ENCODE measurements around the gene PRPF6.

PRPF6 gene

DNA sequence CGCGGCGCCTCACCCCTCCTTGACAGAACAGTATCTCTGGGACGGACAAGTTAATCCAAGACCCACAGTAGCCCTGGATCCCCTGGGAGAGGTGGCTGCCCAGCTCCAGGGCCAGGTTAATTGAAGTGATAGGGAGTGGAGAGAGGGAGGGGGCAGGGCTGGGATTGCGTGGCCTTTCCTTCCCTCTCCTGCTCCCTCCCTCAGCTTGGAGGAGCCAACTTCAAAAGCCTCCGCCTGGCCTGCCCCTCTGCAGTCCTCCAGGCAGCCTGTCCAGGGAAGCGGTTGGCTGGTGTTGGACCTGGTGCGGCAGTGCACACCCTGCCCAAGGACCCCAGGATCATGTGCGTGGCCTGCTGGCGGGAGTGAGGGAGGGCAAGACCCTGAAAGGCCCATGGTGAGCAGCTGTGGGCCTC is 55.0 kb downstream of the PRPF6 start, which contains the start of gene C20orf204:
Gene C20orf204 (plus strand): TSS at position 250 of the 413 bp plus-strand sequence. CDS start 142 bp downstream, at position 392.
- no peak for DNase-seq (ENCODE audit: low read depth)

DNA sequence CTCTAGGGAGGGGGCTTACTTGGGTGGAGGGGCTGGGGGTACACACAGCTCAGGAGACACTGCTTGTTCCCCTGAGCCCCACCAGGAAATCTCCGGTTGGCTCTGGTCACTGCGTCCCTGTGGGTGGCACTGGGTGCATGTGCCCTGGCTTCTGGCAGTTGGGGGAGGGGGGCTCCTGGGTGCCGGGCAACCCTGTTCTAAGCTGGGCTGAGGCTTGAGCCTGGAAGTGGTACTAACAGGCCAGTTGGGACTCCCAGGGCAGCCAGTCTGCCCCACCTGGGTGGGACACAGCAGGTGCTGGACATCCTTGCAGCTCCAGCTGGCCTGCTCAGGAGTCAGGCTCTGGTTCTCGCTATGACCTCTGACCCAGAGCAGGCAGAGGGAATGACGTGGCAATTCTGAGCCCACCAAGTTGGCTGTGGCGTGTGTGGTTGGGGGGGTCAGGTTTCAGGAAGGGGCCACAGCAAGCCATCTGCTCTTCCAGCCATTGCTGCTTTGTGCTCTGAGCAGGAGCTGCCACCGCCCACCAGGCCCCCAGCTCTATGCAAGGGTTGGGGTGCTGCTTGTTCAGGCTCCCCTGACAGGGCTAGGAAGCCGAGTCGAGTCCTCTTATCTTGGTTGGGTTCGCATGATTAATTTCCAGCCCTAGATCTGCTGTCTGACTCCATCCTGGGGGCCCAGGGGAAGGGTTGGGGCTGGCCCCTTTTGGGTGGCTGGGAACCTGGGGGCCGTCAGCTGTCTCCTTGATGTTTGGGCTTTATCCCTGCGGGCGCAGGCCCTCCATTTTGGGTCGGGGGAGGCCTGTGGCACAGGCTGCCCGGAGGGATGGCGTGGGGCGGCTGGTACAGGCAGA is 55.6 kb downstream of the PRPF6 start:
- no peak for DNase-seq (ENCODE audit: low read depth)

DNA sequence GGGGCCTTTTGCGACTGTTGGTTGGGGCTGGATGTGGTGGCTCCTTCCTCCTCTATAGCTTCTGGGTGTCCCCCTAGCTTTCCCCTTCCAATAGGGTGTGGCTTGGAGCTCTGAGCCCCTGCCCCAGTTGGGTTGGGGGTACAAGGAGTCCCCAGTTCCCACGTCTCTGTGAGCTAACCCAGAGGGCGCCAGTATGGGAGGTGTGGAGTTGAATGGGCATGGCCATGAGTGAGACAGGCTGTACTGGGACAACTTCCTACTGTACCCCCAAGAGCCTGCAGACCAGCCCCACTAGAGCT is 56.2 kb downstream of the PRPF6 start:
- DNase-seq (ENCODE audit: low read depth): no peak

DNA sequence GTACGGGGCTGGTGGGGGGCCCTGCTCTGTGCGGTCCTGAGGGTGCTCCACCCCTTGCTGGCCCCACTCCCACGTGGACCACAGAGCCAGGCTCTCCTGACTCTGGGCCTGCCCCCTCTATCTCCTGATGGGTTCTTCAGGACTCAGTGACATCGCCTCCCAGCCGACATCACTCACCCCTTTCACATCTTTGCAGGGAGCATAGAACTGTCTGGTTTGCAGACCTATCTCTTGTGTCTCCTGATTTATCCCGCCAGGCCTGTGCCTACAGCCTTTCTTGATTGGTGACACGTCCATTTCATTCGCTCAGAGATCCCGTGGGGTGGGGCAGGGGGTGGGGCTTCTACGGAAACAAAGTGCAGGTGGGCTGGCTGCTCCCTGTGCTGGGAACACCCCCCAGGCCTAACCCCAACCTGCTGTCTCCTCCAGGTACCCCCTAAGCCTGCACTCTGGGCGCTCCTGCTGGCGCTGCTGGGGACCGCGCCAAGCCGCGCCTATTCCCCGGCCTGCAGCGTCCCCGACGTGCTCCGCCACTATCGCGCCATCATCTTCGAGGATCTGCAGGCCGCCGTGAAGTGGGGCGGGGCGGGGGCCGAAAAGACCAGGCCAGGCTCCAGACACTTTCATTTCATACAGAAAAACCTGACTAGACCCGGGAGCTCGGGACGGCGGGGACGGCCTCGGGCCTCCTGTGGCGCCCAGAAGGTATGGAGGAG is 56.7 kb downstream of the PRPF6 start:
- DNase-seq (ENCODE audit: low read depth): peak; percentile 29

DNA sequence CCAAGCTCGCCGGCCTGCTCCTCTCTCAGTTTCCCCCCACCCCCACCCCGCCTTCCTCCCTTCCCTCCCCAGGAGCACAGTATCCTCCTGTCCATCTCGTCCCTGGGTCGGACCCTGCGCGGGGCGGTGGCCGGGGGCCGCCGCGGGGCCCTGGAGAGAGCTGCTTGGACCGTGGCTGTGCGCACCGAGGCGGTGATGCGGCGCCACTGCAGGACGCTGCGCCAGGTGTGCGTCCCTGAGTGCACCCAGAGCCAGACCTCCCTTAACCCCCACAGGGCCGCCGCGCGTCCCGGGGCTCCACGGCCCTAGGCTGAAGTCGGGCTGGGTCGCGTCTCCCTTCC is 57.3 kb downstream of the PRPF6 start:
- DNase-seq (ENCODE audit: low read depth): no peak

DNA sequence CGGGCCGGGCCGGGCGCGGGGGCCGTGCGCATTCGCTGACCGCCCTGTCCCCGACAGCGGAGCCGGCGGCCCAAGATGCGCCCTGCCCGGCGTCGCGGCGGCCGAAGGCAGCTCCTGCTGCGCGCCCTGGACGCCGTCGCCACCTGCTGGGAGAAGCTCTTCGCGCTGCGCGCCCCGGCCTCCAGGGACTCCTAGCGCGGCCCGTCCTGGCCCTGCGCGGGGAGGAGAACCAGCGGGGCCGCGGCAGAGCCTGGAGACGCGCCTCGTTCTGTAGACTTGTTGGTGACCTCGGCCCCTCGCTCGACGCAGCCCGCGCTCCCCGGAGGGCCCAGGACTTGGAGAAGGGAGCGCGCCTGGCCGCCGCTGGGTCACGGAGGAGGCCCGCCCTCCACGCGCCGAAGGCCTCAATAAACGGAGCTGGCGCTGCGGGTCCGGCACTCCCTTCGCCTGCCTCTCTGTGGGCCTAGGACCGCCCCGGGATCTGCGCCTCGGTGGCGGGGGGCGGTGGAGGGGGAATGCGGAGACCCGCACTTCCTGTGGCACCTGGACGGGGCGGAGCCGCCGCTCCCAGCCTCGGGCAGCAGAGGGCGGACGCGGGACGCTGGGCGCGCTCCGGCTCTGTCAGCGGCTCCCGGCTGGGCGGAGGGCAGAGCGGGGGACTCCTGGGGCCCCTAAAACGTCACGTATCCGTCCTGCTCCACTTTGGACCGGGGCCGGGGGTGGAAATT is 57.8 kb downstream of the PRPF6 start:
- peak; percentile 85 for DNase-seq (ENCODE audit: low read depth)

DNA sequence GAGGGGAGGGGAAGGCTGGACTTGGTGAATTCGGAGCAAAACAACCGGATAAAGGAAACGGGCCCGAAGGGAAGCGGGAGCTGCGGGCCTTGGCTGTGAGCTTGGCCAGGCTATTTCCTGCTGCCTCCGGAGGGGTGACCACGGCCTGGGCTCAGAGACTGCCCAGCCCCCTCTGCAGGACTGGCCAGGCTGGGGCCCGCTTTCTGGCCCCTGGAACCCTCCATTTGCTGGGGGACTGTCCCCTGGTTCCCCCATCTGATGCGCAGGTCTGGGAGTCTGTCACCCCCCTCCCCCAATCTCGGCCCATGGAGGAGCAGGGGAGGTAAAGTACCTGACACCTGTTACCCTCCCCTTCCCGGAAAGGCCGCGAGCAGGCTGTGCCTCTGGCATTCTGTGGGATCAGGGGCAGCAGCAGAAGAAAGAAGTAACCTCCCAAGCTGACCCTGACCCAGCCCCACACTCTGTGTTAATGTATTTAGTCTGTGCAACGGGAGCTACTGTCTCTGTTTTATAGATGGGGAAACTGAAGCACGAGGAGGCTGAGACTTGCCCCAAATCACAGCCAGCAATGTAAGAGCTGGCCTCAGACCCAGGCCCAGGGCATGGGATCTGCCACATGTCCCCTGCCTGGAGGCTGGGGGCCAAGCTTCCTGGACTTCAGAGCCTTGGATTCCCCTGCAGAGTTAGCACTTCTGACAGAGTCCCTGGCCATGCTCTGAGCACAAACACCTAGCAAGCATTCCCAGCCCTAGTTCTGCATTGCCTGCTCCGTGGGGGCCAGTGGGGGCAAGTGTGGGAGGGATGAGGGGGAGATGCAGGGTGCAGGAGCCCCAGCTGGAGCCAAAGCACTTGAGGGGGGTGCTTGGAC is 58.6 kb downstream of the PRPF6 start:
- peak; percentile 28 for DNase-seq (ENCODE audit: low read depth)

DNA sequence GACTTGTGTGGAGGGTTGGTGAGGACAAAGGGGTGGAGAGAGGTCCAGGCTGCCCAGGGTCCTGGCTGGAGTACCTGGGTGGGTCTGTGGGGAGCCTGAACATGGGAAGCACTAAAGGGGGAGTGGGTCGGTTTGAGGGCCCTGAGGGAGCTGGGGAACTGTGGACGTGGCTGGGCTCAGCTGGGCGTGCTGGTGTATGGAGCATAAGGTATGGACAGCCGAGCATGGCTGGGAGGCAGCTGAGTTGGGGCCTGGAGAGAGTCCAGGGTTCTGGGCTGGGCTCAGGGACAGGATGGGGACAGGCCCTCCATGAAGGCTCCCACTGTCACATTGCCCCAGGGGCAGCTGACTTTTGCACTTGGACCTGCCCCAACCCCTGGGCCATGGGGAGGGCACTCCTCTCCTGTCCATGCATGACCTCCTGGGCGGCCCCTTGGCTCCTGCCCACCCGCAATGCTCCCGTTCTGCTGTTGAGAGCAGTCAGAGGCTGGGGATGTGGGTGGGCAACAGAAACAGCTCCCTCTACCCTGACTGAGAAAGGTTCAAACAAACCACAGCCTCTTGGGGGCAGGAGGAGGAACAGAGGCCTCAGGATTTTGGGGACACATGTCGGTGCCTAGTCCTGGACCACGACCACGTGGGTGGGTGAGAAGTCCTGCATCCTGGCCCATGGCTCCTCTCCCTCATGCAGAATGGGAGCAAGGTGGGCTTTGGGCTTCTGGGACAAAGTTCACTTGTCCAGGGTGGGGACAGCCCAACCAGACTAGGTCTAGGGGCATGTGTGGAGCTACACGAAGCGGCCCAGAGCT is 59.5 kb downstream of the PRPF6 start:
- DNase-seq (ENCODE audit: low read depth): no peak

DNA sequence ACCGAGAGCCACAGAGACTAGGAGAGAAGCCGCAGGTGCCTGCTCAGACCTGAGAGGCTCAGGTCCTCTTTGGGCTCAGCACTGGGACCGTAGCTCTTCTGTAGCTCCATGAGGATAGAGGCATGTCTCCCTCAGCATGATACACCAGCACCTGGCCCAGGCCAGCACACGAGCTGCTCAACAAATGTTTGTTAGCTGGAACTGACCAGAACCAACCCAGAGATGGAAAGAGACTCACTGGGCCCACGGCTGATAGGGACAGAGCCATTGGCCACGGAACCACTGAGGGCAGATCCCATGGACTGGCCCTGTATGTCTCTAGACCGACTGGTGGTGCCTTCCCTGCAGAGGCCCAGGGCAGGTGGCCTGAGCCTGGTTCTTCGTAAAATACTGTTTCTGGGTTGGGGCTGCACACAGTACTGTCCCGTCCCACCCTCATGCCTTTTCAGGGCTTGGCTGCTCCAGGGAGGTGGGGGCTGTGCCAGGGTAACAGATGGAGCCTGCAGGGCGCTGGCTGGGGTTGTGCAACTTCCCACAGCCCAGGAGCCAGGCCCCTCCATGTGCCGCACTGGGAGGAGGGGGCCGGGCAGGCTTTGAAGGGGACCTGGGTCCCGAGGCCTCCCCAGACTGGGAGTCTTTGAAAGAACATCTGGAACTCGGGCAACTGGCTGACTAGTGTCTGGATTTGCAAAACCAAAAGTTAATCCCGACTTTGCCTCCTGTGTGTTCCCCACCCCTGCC is 60.3 kb downstream of the PRPF6 start:
- DNase-seq (ENCODE audit: low read depth): no peak

DNA sequence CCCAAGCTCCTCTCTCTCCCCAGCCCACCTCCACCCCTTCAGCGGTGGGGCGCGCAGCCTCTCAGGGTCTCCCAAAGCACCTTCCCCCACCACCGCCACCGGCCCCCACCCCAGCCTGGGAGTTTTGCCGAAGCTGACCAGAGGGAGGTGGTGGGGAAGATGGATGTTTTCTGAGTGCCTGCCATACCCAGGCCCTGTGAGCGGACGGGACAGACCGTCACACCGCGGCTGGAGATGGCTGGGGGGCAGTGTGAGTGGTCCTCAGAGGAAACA is 60.8 kb downstream of the PRPF6 start:
- DNase-seq (ENCODE audit: low read depth): no peak

DNA sequence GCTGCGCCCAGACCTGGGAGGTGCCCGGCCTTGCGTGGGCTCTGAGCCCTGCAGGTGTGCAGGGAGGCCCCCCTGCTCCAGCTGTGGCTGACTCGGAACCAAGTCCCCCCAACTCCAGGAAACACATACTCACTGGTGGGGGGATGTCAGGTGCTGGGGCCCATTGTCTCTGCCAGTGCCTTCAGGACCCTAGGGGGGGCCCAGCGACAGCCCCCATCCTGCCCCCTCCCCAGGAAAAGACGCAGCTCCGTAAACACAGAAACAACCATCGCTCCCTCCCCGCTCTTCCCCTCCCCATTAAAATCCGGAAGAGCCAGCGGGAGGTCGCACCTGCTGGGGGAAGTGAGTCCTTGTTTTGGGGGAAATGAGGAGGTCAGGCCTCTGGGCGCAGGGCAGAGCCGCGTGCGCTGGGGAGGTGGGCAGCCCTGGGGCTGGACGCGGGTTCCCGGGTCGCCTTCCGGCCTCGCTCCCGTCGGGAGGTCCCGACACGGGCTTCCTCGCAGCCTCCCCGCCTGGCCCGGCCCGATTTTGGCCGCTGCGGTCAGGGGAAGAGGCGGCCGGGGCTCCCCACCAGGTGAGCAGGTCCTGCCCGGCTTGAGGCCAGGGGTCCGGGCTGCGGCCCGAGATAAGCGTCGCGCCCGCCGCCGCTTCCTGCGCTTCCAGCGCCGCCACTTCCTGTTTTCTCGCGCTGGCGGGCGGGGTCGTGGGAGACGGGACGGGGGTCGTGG is 61.3 kb downstream of the PRPF6 start:
- no peak for DNase-seq (ENCODE audit: low read depth)

DNA sequence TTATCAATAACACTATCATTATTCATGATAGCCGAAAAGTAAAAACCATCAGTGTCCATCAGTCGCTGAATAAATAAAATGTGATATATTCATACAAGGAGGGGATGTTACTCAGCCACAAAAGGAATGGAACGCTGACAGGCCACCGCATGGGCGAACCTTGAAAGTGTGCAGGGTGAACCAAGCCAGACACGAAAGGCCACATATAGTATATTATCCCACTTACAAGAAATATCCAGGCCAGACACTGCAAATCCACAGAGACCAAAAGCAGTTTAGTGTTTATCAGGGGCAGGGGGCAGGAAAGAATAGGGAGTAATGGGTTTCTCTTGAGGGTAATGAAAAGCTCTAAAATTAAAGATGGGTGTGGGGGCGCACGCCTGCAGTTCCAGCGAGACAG is 62.8 kb downstream of the PRPF6 start:
- DNase-seq (ENCODE audit: low read depth): no peak

DNA sequence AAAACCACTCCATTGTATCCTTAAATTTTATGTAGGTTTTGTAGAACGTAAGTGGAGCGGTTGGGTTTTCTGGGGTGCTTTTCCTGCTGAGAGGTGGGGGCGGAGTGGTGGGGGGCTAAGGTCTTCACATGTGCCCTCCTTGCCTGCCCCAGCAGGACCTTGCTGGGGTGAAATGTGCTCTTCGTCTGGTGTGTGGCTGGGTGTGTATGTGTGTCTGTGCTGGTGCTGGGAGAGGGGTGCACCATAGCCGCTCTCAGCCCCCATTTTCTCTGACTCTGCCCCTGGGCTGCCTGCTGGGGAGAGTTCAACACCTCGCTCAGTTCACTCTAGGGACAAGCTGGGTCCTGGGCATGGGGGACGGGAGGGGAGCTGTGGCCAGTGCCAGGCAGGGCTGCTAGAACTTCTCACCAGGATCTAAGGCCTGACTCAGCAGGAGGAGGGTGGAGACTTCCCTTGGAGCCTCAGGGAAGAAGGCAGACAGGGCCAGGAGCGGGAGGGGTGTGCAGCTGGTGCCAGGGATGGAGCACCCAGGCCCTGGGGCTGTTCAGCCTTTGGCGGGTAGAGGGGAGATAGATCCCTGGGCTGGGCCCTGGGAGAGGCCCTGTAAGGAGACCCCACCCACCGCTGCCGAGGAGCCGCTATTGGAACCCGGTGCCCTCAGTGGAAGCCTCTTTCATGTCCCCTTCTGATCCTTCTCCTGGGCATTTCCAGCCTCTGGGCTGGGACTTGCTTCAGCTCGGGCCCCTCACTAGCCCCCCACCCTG is 63.7 kb downstream of the PRPF6 start:
- peak; percentile 75 for DNase-seq (ENCODE audit: low read depth)

DNA sequence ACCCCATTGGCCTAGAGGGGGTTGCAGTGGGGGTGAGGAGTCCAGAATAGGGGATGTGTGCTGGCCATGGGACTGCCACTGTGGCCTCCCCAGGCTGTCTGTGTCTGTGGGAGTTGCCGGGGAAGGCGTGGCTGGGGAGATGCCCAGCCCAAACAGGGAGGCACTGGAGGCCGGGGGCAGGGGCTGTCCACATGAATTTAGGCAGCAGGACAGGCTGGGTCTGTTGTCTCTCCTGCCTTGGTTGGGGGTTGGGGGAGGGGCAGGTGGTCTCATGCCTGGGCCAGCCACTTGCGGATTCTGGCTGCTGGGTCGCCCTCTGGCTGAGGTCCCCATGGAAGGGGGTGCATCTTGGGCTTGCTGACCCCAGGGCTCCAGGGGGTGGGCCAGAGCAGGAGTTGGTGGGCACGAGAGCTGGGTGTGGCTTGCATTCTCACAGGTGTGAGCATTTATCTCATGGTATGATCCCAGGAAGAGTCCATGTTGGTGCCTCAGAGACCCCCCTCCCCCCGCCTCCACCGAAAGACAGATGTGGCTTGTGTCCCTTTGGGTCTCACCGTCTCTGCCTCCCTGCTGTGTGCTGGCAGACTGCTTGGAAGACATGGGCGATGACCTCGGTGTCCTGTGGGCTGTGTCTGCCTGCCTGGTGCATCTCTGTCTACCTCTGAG is 64.5 kb downstream of the PRPF6 start:
- DNase-seq (ENCODE audit: low read depth): no peak

DNA sequence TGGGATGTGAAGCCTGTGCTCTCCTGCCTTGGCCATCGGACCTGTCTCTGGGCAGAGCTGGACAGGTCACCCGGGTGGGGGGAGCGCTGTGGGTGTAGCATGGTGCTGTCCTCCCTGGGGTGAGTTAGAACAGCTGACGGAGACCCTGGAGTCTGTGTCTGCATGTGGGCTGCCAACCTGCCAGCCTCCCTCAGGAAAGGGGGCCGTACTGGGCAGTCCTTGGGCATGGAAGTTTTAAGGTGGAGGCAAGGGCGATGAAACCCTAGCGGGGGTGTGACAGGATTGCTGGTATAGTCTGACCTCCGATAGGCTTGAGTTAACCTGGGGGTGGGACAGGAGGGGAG is 66.1 kb downstream of the PRPF6 start:
- DNase-seq (ENCODE audit: low read depth): no peak

DNA sequence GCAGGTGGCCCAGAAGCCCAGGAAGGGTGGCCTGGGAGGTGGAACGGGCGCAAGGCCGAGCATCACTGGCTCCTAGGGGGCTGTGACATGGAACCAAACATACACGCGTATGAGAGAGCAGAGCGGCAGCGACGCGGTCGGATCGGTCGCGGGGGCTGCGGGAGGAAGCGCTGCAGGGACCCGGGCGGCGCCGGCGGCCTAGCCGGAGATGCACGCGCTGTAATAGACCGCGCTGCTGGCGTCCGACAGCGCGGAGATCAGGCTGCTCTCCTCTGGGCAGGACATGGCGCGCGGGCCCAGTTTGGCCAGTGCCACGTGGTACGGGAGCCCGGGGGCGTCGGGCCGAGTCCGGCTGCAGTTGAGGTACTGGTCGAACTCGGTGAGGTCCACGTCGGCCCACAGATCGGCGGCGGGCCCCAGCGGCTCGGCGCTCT is 67.1 kb downstream of the PRPF6 start:
- DNase-seq (ENCODE audit: low read depth): no peak

DNA sequence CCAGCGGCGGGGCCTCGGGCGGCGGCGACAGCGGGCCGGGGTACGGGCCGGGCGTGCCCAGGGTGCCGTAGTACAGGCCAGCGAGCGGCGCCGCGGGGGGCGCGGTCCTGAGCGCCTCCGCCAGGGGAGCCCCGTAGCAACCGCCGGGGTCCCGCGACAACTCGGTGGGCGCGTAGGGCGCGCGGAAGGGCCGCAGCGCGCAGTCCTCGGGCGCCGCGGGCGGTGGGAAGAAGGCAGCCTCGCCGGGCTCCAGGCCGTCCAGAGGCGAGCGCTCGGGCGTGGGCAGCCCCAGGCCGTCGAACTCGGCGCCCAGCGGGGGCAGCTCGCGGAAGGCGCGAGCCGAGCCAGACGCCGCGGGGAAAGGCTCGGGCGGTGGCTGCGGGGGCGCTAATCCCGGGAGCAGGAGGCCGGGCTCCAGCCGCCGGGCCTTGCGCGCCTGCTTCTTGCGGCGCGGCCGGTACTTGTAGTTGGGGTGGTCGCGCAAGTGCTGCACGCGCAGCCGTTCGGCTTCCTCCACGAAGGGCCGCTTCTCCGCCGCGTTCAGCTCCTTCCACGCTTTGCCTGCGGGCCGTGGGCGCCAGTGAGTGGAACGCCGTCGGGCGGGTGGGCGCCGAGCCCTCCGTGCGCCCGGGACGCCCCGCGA is 67.6 kb downstream of the PRPF6 start:
- no peak for DNase-seq (ENCODE audit: low read depth)

All from ELR (cell line).